Uterus (tissue), 4 donors: ENCODE results near the gene CERS6. TPM values are rescaled to one million over a fixed set of nuclear protein-coding genes. Genes with fewer than 3 reads are reported as not detected.

Experiments
- DNase-seq, 2 donors: peaks; one replicate each; pipeline ENCODE4 v3.0.0-alpha.2; 2019 to 2020
- H3K27ac ChIP-seq, 2 donors: fragments of 200-600 bp; sonication (generic); 1 replicate in 1 of 2; 2 replicates in 1 of 2; pipeline ENCODE4 v1.5.1; 2016 to 2018
- H3K27me3 ChIP-seq, 2 donors: fragments of 200-600 bp; sonication (generic); one replicate each; pipeline ENCODE4 v1.5.1; 2018 to 2019; ENCODE audit warnings: control low read depth in 1 of 2
- H3K36me3 ChIP-seq, 2 donors: fragments of 200-600 bp; sonication (generic); one replicate each; pipeline ENCODE4 v1.5.1; 2019; ENCODE audit warnings: control low read depth in 1 of 2
- H3K4me1 ChIP-seq, 2 donors: fragments of 200-600 bp; sonication (generic); one replicate each; pipeline ENCODE4 v1.5.1; 2018 to 2019; ENCODE audit warnings: control low read depth in 1 of 2
- H3K4me3 ChIP-seq, 2 donors: fragments of 200-600 bp; sonication (generic); 1 replicate in 1 of 2; 2 replicates in 1 of 2; pipeline ENCODE4 v1.5.1; 2018 to 2019; ENCODE audit warnings: mild to moderate bottlenecking in 1 of 2
- H3K9me3 ChIP-seq, 2 donors: fragments of 200-600 bp; sonication (generic); one replicate each; pipeline ENCODE4 v1.5.1; 2019; ENCODE audit warnings: control low read depth in 1 of 2
- CTCF ChIP-seq, 4 experiments: fragments of 200-600 bp in 2 of 4; fragments of 450-650 bp in 2 of 4; sonication (generic) in 2 of 4; IDR thresholded peaks; one replicate each; pipeline ENCODE4 v1.5.1; 2016 to 2019; ENCODE audit warnings: antibody characterized with exemption in 4 of 4, mild to moderate bottlenecking in 2 of 4, moderate library complexity in 1 of 4
- POLR2A ChIP-seq, 2 donors: fragments of 450-650 bp; IDR thresholded peaks; one replicate each; pipeline ENCODE4 v1.6.1; 2016; ENCODE audit warnings: antibody characterized with exemption in 2 of 2, mild to moderate bottlenecking in 1 of 2, moderate library complexity in 1 of 2
- intact Hi-C: fragments of 100-400 bp; cut with DNase I; formaldehyde crosslinking; loops from one replicate; pipeline ENCODE4 v1.15.1; 2023; ENCODE audit warnings: low total_unique reads
- total RNA-seq, 4 donors: library from RNA; depleted of rRNA in 3 of 4; stranded (reverse); fragments of >200 nt in 3 of 4; gene quantifications; one replicate each; pipeline versions ENCODE4 v1.1.0 to v1.2.4, GENCODE V29; 2014 to 2023
- donor health status: DM: yes; HTN: yes; CAD: no.

CERS6 gene
- total RNA-seq, 4 donors from 2014 or later: 20.0 to 47.2 (median 26.6) TPM

GRCh38 chr2:168536925-168537466 lies 80.9 kb downstream of the CERS6 start:
- no peaks in the 10 kb centered on the region for H3K36me3 ChIP-seq
- H3K4me3 ChIP-seq: no peak overlapping the region
- no peaks in the 10 kb centered on the region for H3K27me3 ChIP-seq
- no peak overlapping the region for H3K27ac ChIP-seq
- intact Hi-C loops: no loop called here
- DNase-seq: no peak
- H3K9me3 ChIP-seq: peaks cover 0 to 13% of the 10 kb centered on the region in 2 donors
- no peaks in the 10 kb centered on the region for H3K4me1 ChIP-seq
- TF ChIP-seq POLR2A (IDR thresholded peaks at IDR 0.05) (no peak), CTCF (IDR thresholded peaks at IDR 0.05) (no peak)

- intact Hi-C loops: no loop called here
- TF ChIP-seq POLR2A (IDR thresholded peaks at IDR 0.05) (no peak), CTCF (IDR thresholded peaks at IDR 0.05) (no peak)
- no peak for DNase-seq
- no peak overlapping the region for H3K4me3 ChIP-seq
- no peaks in the 10 kb centered on the region for H3K36me3 ChIP-seq
- no peaks in the 10 kb centered on the region for H3K4me1 ChIP-seq
- H3K9me3 ChIP-seq: peaks cover 0 to 13% of the 10 kb centered on the region in 2 donors
- no peaks in the 10 kb centered on the region for H3K27me3 ChIP-seq
- H3K27ac ChIP-seq: no peak overlapping the region
Observed at GRCh38 chr2:168538133-168538532, 82.1 kb downstream of the CERS6 start.

GRCh38 chr2:168538534-168538933 lies 82.5 kb downstream of the CERS6 start:
- Histone ChIP-seq H3K4me1 (no peaks in the 10 kb centered on the region), H3K27ac (no peak overlapping the region), H3K27me3 (no peaks in the 10 kb centered on the region), H3K4me3 (no peak overlapping the region), H3K36me3 (no peaks in the 10 kb centered on the region), H3K9me3 (peaks cover 0 to 13% of the 10 kb centered on the region in 2 donors)
- DNase-seq: no peak
- intact Hi-C loops: no loop called here
- TF ChIP-seq CTCF (IDR thresholded peaks at IDR 0.05) (no peak), POLR2A (IDR thresholded peaks at IDR 0.05) (no peak)

GRCh38 chr2:168539945-168540344 lies 83.9 kb downstream of the CERS6 start:
- Histone ChIP-seq H3K4me3 (no peak overlapping the region), H3K27ac (no peak overlapping the region), H3K9me3 (peaks cover 0 to 13% of the 10 kb centered on the region in 2 donors), H3K4me1 (no peaks in the 10 kb centered on the region), H3K27me3 (no peaks in the 10 kb centered on the region), H3K36me3 (no peaks in the 10 kb centered on the region)
- TF ChIP-seq POLR2A (IDR thresholded peaks at IDR 0.05) (no peak), CTCF (IDR thresholded peaks at IDR 0.05) (no peak)
- intact Hi-C loops: no loop called here
- no peak for DNase-seq

- no peaks in the 10 kb centered on the region for H3K36me3 ChIP-seq
- H3K27ac ChIP-seq: no peak overlapping the region
- intact Hi-C loops: no loop called here
- H3K4me3 ChIP-seq: no peak overlapping the region
- H3K4me1 ChIP-seq: no peaks in the 10 kb centered on the region
- no peaks in the 10 kb centered on the region for H3K27me3 ChIP-seq
- TF ChIP-seq POLR2A (IDR thresholded peaks at IDR 0.05): no peak
- TF ChIP-seq CTCF (IDR thresholded peaks at IDR 0.05): no peak
- peaks cover 0 to 13% of the 10 kb centered on the region in 2 donors for H3K9me3 ChIP-seq
- DNase-seq: no peak
Observed at GRCh38 chr2:168541858-168542257, 85.8 kb downstream of the CERS6 start.
